Esophagus squamous epithelium (tissue), 5 donors: ENCODE measurements around the gene TMEM127. TPM values are rescaled to one million over a fixed set of nuclear protein-coding genes. Genes with fewer than 3 reads are reported as not detected.

Experiments
- DNase-seq: peaks from one replicate; lab custom pipeline; 2025; lab: John Stamatoyannopoulos, UW
- H3K27ac ChIP-seq, 4 donors: fragments of 200-600 bp; sonication (generic); one replicate each; pipeline ENCODE4 v1.5.1; 2016 to 2019; ENCODE audit warnings: mild to moderate bottlenecking in 1 of 4
- H3K27me3 ChIP-seq, 4 donors: fragments of 200-600 bp; sonication (generic); 1 replicate in 3 of 4; 2 replicates in 1 of 4; pipeline versions ENCODE4 v1.5.1 to v1.6.0; 2017 to 2021; ENCODE audit warnings: antibody characterized with exemption in 1 of 4
- H3K36me3 ChIP-seq, 3 donors: fragments of 200-600 bp; sonication (generic); one replicate each; pipeline ENCODE4 v1.5.1; 2016 to 2019
- H3K4me1 ChIP-seq, 3 donors: fragments of 200-600 bp; sonication (generic); one replicate each; pipeline ENCODE4 v1.5.1; 2017 to 2019
- H3K4me3 ChIP-seq, 4 donors: fragments of 200-600 bp; sonication (generic); 1 replicate in 3 of 4; 2 replicates in 1 of 4; pipeline ENCODE4 v1.5.1; 2016 to 2019; ENCODE audit warnings: mild to moderate bottlenecking in 2 of 4, moderate library complexity in 1 of 4
- H3K9me3 ChIP-seq, 3 donors: fragments of 200-600 bp; sonication (generic); one replicate each; pipeline ENCODE4 v1.5.1; 2016 to 2019
- POLR2A ChIP-seq, 4 donors: fragments of 450-650 bp; IDR thresholded peaks; one replicate each; pipeline ENCODE4 v1.6.1; 2017; ENCODE audit warnings: antibody characterized with exemption in 4 of 4, mild to moderate bottlenecking in 4 of 4, moderate library complexity in 3 of 4
- WGBS, 2 donors: methylation state at CpG; one replicate each; pipeline ENCODE4 v1.1.5; 2018; 5-methylcytosine and 5-hydroxymethylcytosine counted together
- intact Hi-C: fragments of 100-400 bp; cut with DNase I; formaldehyde crosslinking; loops from one replicate; pipeline ENCODE4 v1.15.0; 2022
- total RNA-seq, 4 donors: library from RNA; depleted of rRNA; stranded (reverse); fragments of >200 nt; gene quantifications; one replicate each; pipeline ENCODE4 v1.1.0, GENCODE V29; 2016
- TF ChIP-seq, protein P1 (sequence below), 6 experiments: fragments of 450-650 bp in 4 of 6; fragments of 200-600 bp in 2 of 6; sonication (generic) in 2 of 6; IDR thresholded peaks; one replicate each; pipeline ENCODE4 v1.5.1; 2016 to 2019; ENCODE audit warnings: antibody characterized with exemption in 6 of 6, mild to moderate bottlenecking in 4 of 6, moderate library complexity in 4 of 6
- donor health status: DM: yes; HTN: yes; CAD: no.

The TMEM127 gene
- total RNA-seq, 4 donors from 2014 or later, result 26.0 to 45.9 (median 30.5) TPM

GRCh38 chr2:96264086-96264485, 1.7 kb downstream of the TMEM127 start:
- WGBS, 2 donors, result 67 to 68% methylated on average over 4 of the region's 4 CpGs
- Histone ChIP-seq H3K4me3 (peak overlapping the region in 3 of 4 donors; percentile 95 to 99 (median 96)), H3K27me3 (no peaks in the 10 kb centered on the region), H3K9me3 (no peaks in the 10 kb centered on the region), H3K27ac (peak overlapping the region in 2 of 4 donors; percentile 92 to 98), H3K4me1 (peaks cover 39 to 76% (median 60%) of the 10 kb centered on the region in 3 donors), H3K36me3 (peaks cover 4 to 43% (median 19%) of the 10 kb centered on the region in 3 donors)
- TF ChIP-seq, protein P1, sequence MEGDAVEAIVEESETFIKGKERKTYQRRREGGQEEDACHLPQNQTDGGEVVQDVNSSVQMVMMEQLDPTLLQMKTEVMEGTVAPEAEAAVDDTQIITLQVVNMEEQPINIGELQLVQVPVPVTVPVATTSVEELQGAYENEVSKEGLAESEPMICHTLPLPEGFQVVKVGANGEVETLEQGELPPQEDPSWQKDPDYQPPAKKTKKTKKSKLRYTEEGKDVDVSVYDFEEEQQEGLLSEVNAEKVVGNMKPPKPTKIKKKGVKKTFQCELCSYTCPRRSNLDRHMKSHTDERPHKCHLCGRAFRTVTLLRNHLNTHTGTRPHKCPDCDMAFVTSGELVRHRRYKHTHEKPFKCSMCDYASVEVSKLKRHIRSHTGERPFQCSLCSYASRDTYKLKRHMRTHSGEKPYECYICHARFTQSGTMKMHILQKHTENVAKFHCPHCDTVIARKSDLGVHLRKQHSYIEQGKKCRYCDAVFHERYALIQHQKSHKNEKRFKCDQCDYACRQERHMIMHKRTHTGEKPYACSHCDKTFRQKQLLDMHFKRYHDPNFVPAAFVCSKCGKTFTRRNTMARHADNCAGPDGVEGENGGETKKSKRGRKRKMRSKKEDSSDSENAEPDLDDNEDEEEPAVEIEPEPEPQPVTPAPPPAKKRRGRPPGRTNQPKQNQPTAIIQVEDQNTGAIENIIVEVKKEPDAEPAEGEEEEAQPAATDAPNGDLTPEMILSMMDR (IDR thresholded peaks at IDR 0.05), result no peak
- no peak for TF ChIP-seq POLR2A (IDR thresholded peaks at IDR 0.05)
- intact Hi-C loops, result no loop called here
- no peak for DNase-seq

GRCh38 chr2:96262306-96262705, 3.5 kb downstream of the TMEM127 start:
- Histone ChIP-seq H3K27me3 (no peaks in the 10 kb centered on the region), H3K4me3 (no peak overlapping the region), H3K4me1 (peaks cover 38 to 89% (median 68%) of the 10 kb centered on the region in 3 donors), H3K36me3 (peaks cover 5 to 45% (median 8%) of the 10 kb centered on the region in 3 donors), H3K27ac (no peak overlapping the region), H3K9me3 (no peaks in the 10 kb centered on the region)
- intact Hi-C loops, result no loop called here
- WGBS, 2 donors, result 59 to 78% methylated on average over 2 of the region's 2 CpGs
- TF ChIP-seq, protein P1 (IDR thresholded peaks at IDR 0.05), result no peak
- no peak for TF ChIP-seq POLR2A (IDR thresholded peaks at IDR 0.05)
- no peak for DNase-seq

DNA sequence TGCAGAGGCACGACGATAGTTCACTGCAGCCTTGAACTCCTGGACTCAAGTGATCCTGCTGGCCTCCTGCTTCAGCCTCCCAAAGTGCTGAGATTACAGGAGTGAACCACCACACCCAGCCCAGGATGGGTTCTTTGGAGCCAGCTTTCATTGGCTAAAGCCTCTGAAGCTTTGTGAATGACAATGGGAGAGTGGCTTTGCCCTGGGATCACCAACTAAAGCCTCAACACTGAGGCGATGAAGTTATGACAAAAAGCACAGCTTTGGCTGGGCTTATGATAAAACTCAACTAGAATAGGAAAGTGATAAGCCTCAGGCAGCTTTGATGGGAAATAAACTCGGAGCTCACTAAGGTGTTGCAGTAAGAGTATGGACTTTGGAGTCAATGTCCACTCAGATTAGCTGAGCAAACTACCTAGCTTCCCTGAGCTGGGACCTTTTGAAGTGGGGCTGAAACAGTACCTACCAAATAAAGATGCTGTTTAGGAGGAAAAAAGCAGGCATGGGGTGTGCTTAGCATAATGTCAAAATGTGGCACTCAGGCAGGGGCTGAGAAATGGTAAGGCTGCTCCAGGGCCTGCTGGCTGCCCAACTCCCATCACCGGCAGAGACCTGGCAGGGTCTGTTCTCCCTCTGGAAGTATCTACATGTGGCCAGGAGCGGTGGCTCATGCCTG, 4.3 kb downstream of the TMEM127 start:
- Histone ChIP-seq H3K36me3 (peaks cover 5 to 53% (median 8%) of the 10 kb centered on the region in 3 donors), H3K27me3 (no peaks in the 10 kb centered on the region), H3K4me1 (peaks cover 35 to 89% (median 62%) of the 10 kb centered on the region in 3 donors), H3K4me3 (no peak overlapping the region), H3K9me3 (no peaks in the 10 kb centered on the region), H3K27ac (peak overlapping the region; percentile 53 to 91 (median 82))
- 90 to 91% methylated on average over 4 to 6 of the region's 6 CpGs for WGBS, 2 donors
- no peak for DNase-seq
- TF ChIP-seq POLR2A (IDR thresholded peaks at IDR 0.05), result no peak
- intact Hi-C loops, result no loop called here

- no peak for DNase-seq
- H3K27ac ChIP-seq, result peak overlapping the region; percentile 79 to 92 (median 88)
- H3K27me3 ChIP-seq, result no peaks in the 10 kb centered on the region
- WGBS, 2 donors, result 28 to 37% methylated on average over 8 to 10 of the region's 10 CpGs
- TF ChIP-seq, protein P1 (IDR thresholded peaks at IDR 0.05), result peak in 4 of 6 experiments; percentile 13 to 47 (median 28)
- TF ChIP-seq POLR2A (IDR thresholded peaks at IDR 0.05), result peak in 1 of 4 donors; percentile 25
- intact Hi-C loops, result no loop called here
- peaks cover 5 to 62% (median 8%) of the 10 kb centered on the region in 3 donors for H3K36me3 ChIP-seq
- peaks cover 35 to 92% (median 62%) of the 10 kb centered on the region in 3 donors for H3K4me1 ChIP-seq
- H3K4me3 ChIP-seq, result peak overlapping the region in 2 of 4 donors; percentile 12 to 30
- H3K9me3 ChIP-seq, result no peaks in the 10 kb centered on the region
Measured at GRCh38 chr2:96260387-96261260, 5.2 kb downstream of the TMEM127 start.

DNA sequence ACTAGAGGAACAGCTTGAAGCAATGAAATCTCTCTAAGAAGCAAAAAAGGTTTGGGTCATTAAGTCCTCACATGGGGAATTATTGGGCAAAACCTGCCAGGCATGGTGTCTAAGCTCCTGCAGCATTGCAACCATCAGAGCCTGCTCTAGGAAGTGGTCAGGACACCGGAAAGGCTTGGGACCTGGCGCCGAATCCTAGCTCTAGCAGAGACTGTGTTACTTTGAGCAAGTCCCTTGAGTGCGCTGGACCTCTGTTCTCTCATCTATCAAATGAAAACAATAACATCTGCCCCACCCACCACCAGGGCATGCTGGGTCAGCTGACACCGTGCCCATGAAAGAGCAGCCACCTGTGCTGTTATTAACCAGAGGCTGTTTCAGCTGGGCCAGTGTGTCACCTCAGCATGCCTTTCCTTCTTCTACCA, 6.3 kb downstream of the TMEM127 start:
- 20 to 96% methylated on average over 1 to 4 of the region's 5 CpGs for WGBS, 2 donors
- TF ChIP-seq POLR2A (IDR thresholded peaks at IDR 0.05), result no peak
- TF ChIP-seq, protein P1 (IDR thresholded peaks at IDR 0.05), result no peak
- Histone ChIP-seq H3K4me1 (peaks cover 31 to 96% (median 57%) of the 10 kb centered on the region in 3 donors), H3K27ac (peak overlapping the region; percentile 79 to 92 (median 88)), H3K36me3 (peaks cover 8 to 73% (median 13%) of the 10 kb centered on the region in 3 donors), H3K9me3 (no peaks in the 10 kb centered on the region), H3K27me3 (no peaks in the 10 kb centered on the region), H3K4me3 (no peak overlapping the region)
- intact Hi-C loops, result loop anchor here (5.0 kb wide), 1 partner anchor 47 kb away; no protein-coding TSS in a partner anchor
- no peak for DNase-seq
